ENCODE measurements around the gene KCNN4. TPM values are rescaled to one million over a fixed set of nuclear protein-coding genes. Genes with fewer than 3 reads are reported as not detected.
"Not testable (repeated sequence)": the region's sequence is repeated elsewhere in the genome, so short reads cannot be mapped to it uniquely, and the experiment has no call there.

KCNN4 gene
- total RNA-seq, result 1 to 10 TPM in 3 of 10 donors, under 1 TPM in 7; 0.34 to 1.6 (median 0.69) TPM
- 1 to 10 TPM; 1.2 to 1.4 TPM for polyA plus RNA-seq
- long read RNA-seq, donor 1, result 0 reads
- long read RNA-seq, donor 2, partial matches to known transcripts, result 1 of 1 reads
- long read RNA-seq, donor 2, other reads (novel, unspliced or antisense), result 0 of 1 reads
- long read RNA-seq, donor 3, partial matches to known transcripts, result 0 of 2 reads
- long read RNA-seq, donor 3, other reads (novel, unspliced or antisense), result 1 of 2 reads

- no peak for DNase-seq
- TF ChIP-seq, protein P1, sequence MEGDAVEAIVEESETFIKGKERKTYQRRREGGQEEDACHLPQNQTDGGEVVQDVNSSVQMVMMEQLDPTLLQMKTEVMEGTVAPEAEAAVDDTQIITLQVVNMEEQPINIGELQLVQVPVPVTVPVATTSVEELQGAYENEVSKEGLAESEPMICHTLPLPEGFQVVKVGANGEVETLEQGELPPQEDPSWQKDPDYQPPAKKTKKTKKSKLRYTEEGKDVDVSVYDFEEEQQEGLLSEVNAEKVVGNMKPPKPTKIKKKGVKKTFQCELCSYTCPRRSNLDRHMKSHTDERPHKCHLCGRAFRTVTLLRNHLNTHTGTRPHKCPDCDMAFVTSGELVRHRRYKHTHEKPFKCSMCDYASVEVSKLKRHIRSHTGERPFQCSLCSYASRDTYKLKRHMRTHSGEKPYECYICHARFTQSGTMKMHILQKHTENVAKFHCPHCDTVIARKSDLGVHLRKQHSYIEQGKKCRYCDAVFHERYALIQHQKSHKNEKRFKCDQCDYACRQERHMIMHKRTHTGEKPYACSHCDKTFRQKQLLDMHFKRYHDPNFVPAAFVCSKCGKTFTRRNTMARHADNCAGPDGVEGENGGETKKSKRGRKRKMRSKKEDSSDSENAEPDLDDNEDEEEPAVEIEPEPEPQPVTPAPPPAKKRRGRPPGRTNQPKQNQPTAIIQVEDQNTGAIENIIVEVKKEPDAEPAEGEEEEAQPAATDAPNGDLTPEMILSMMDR (IDR thresholded peaks at IDR 0.05), result no peak
Observed at GRCh38 chr19:43780706-43781525, at the start of gene KCNN4. TSS of gene KCNN4 (minus strand) at chr19:43780973. CDS start at chr19:43780861, 112 bp downstream.

GRCh38 chr19:43826787-43827754, 46.3 kb upstream of the KCNN4 start, which contains the start of gene ZNF283:
TSS of gene ZNF283 (plus strand) at chr19:43827321. CDS start at chr19:43833505, 6,184 bp downstream.
- Histone ChIP-seq H3K9me3 (peaks cover 0 to 10% (median 0%) of the 10 kb centered on the region in 11 donors), H3K27me3 (peaks cover 0 to 27% (median 0%) of the 10 kb centered on the region in 7 donors), H3K27ac (peak within 1 kb of the TSS in 9 of 10 donors; percentile 50 to 86 (median 73)), H3K4me3 (peak within 1 kb of the TSS; percentile 60 to 89 (median 68)), H3K4me1 (peaks cover 0 to 16% (median 12%) of the 10 kb centered on the region in 9 donors), H3K36me3 (peaks cover 0 to 39% (median 28%) of the 10 kb centered on the region in 9 donors)
- DNase-seq (peak; percentile 87 to 91), ATAC-seq (peak; percentile 98 to 100 (median 99))
- intact Hi-C loops (cut with DNase I), result loop anchor here in 1 of 10 donors (10.0 kb wide), 1 partner anchor 78 kb away; no protein-coding TSS in a partner anchor
- TF ChIP-seq, protein P1 (IDR thresholded peaks at IDR 0.05), result no peak
- 5% methylated on average over 46 of the region's 46 CpGs for WGBS, 2 donors

More at GRCh38 chr19:43780706-43781525, at the start of gene KCNN4:
- Histone ChIP-seq H3K27ac (peak within 1 kb of the TSS in 1 of 10 donors; percentile 74), H3K4me1 (peaks cover 0 to 62% (median 4%) of the 10 kb centered on the region in 9 donors), H3K36me3 (no peaks in the 10 kb centered on the region), H3K4me3 (peak within 1 kb of the TSS in 1 of 10 donors; percentile 45), H3K9me3 (no peaks in the 10 kb centered on the region), H3K27me3 (peaks cover 0 to 35% (median 18%) of the 10 kb centered on the region in 7 donors)
- 33 to 35% methylated on average over 19 of the region's 19 CpGs for WGBS, 2 donors
- no peak for ATAC-seq
- intact Hi-C loops (cut with DNase I), result loop anchor here in 4 of 10 donors (5.0 to 10.0 kb wide), 4 partner anchors 34 to 236 kb away; partner anchors contain the start of gene PLAUR (in 1 of the 4)

DNA sequence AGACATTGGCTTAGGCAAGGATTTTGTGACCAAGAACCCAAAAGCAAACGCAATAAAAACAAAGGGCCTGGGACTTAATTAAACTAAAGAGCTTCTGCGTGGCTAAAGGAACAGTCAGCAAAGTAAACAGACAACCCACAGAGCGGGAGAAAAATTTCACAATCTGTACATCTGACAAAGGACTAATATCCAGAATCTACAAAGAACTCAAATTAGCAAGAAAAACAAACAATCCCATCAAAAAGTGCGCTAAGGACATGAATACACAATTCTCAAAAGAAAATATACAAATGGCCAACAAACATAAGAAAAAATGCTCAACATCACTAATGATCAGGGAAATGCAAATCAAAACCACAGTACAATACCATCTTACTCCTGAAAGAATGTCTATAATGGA, 43.8 kb upstream of the KCNN4 start:
- Histone ChIP-seq H3K27me3 (peaks cover 0 to 52% (median 0%) of the 10 kb centered on the region in 7 donors), H3K36me3 (peaks cover 0 to 14% (median 6%) of the 10 kb centered on the region in 9 donors), H3K4me1 (peaks cover 0 to 26% (median 17%) of the 10 kb centered on the region in 9 donors)
- not testable (repeated sequence) for ATAC-seq, H3K4me3 ChIP-seq, DNase-seq, H3K9me3 ChIP-seq, H3K27ac ChIP-seq
- intact Hi-C loops (cut with DNase I), result loop anchor here in 1 of 10 donors (10.0 kb wide), 1 partner anchor 80 kb away; no protein-coding TSS in a partner anchor
- 63 to 72% methylated on average over 4 of the region's 4 CpGs for WGBS, 2 donors

GRCh38 chr19:43823856-43824255, 43.1 kb upstream of the KCNN4 start:
- ATAC-seq, H3K4me3 ChIP-seq, DNase-seq, H3K36me3 ChIP-seq, H3K27ac ChIP-seq, H3K9me3 ChIP-seq: not testable (repeated sequence)
- WGBS, 2 donors, result 75 to 81% methylated on average over 3 of the region's 3 CpGs
- Histone ChIP-seq H3K4me1 (peaks cover 0 to 26% (median 17%) of the 10 kb centered on the region in 9 donors), H3K27me3 (peaks cover 0 to 57% (median 0%) of the 10 kb centered on the region in 7 donors)
- intact Hi-C loops (cut with DNase I), result loop anchor here in 1 of 10 donors (10.0 kb wide), 1 partner anchor 81 kb away; no protein-coding TSS in a partner anchor
